GM18907 (cell line): Measurements from ENCODE around the gene COL28A1.

Experiments used
- ATAC-seq: cut with Tn5 transposase; IDR thresholded peaks from one replicate; pipeline ENCODE4 v1.9.1; 2021; ENCODE audit warnings: mild to moderate bottlenecking, moderate library complexity; ENCODE audit not compliant: unreplicated experiment

COL28A1 gene

GRCh38 chr7:7535691-7536090, at the start of gene COL28A1:
TSS of gene COL28A1 (minus strand) at chr7:7535873. CDS start at chr7:7532875, 2,998 bp downstream.
- ATAC-seq: no peak

- ATAC-seq: no peak
Measured at GRCh38 chr7:7584653-7585052, 49.0 kb upstream of the COL28A1 start.

GRCh38 chr7:7583731-7584130, 48.1 kb upstream of the COL28A1 start:
- ATAC-seq: no peak

GRCh38 chr7:7582596-7582995, 46.9 kb upstream of the COL28A1 start:
- no peak for ATAC-seq

- no peak for ATAC-seq
Measured at GRCh38 chr7:7581531-7582179, 46.0 kb upstream of the COL28A1 start.

GRCh38 chr7:7579638-7580037, 44.0 kb upstream of the COL28A1 start:
- no peak for ATAC-seq

- no peak for ATAC-seq
Measured at GRCh38 chr7:7577888-7578287, 42.2 kb upstream of the COL28A1 start.

GRCh38 chr7:7576344-7576743, 40.7 kb upstream of the COL28A1 start:
- ATAC-seq: no peak

GRCh38 chr7:7573701-7574100, 38.0 kb upstream of the COL28A1 start:
- ATAC-seq: no peak

GRCh38 chr7:7570584-7570983, 34.9 kb upstream of the COL28A1 start:
- no peak for ATAC-seq

GRCh38 chr7:7569615-7570014, 33.9 kb upstream of the COL28A1 start:
- ATAC-seq: peak; percentile 29

- ATAC-seq: peak; percentile 46
Measured at GRCh38 chr7:7569081-7569527, 33.4 kb upstream of the COL28A1 start.

GRCh38 chr7:7568553-7568952, 32.9 kb upstream of the COL28A1 start:
- no peak for ATAC-seq

GRCh38 chr7:7567898-7568531, 32.3 kb upstream of the COL28A1 start:
- no peak for ATAC-seq

GRCh38 chr7:7566651-7567611, 31.3 kb upstream of the COL28A1 start, which contains the start of gene MIOS:
TSS of gene MIOS (plus strand) at chr7:7566884. CDS start at chr7:7572476, 5,592 bp downstream.
- ATAC-seq: peak; percentile 81

- peak; percentile 42 for ATAC-seq
Measured at GRCh38 chr7:7565746-7566650, 30.3 kb upstream of the COL28A1 start.

GRCh38 chr7:7565018-7565680, 29.5 kb upstream of the COL28A1 start:
- ATAC-seq: no peak

- no peak for ATAC-seq
Measured at GRCh38 chr7:7564323-7564780, 28.7 kb upstream of the COL28A1 start.

GRCh38 chr7:7563813-7564212, 28.1 kb upstream of the COL28A1 start:
- ATAC-seq: no peak

- ATAC-seq: no peak
Measured at GRCh38 chr7:7563269-7563668, 27.6 kb upstream of the COL28A1 start.
